ENCODE measurements around the gene ZNF358. TPM values are rescaled to one million over a fixed set of nuclear protein-coding genes. Genes with fewer than 3 reads are reported as not detected.

The ZNF358 gene
- total RNA-seq, 2 donors from 2014 or later: 20.2 to 44.1 TPM

- H3K36me3 ChIP-seq: no peaks in the 10 kb centered on the region
- H3K27me3 ChIP-seq: no peaks in the 10 kb centered on the region
- H3K9ac ChIP-seq (ENCODE audit: low read depth in 2 of 2, low read length in 2 of 2): no peak overlapping the region
- H3K27ac ChIP-seq: no peak overlapping the region
- DNase-seq: no peak
- no peak for TF ChIP-seq CTCF (IDR thresholded peaks at IDR 0.05)
- no peak overlapping the region for H3K4me3 ChIP-seq
- intact Hi-C loops (cut with DNase I): no loop called here
- no peaks in the 10 kb centered on the region for H3K9me3 ChIP-seq
- H3K4me1 ChIP-seq: peaks cover 10% of the 10 kb centered on the region
Observed at GRCh38 chr19:7526059-7526929, 10.4 kb downstream of the ZNF358 start.

GRCh38 chr19:7527516-7528191, 11.8 kb downstream of the ZNF358 start:
- H3K36me3 ChIP-seq: no peaks in the 10 kb centered on the region
- no peak overlapping the region for H3K27ac ChIP-seq
- no peaks in the 10 kb centered on the region for H3K27me3 ChIP-seq
- DNase-seq: no peak
- TF ChIP-seq CTCF (IDR thresholded peaks at IDR 0.05): no peak
- H3K9me3 ChIP-seq: no peaks in the 10 kb centered on the region
- peaks cover 6% of the 10 kb centered on the region for H3K4me1 ChIP-seq
- H3K4me3 ChIP-seq: no peak overlapping the region
- intact Hi-C loops (cut with DNase I): no loop called here
- no peak overlapping the region for H3K9ac ChIP-seq (ENCODE audit: low read depth in 2 of 2, low read length in 2 of 2)

GRCh38 chr19:7528192-7528519, 12.3 kb downstream of the ZNF358 start:
- Histone ChIP-seq H3K9ac (ENCODE audit: low read depth in 2 of 2, low read length in 2 of 2) (no peak overlapping the region), H3K9me3 (no peaks in the 10 kb centered on the region), H3K36me3 (no peaks in the 10 kb centered on the region), H3K4me3 (no peak overlapping the region), H3K4me1 (peaks cover 4% of the 10 kb centered on the region), H3K27ac (no peak overlapping the region), H3K27me3 (no peaks in the 10 kb centered on the region)
- no peak for DNase-seq
- no peak for TF ChIP-seq CTCF (IDR thresholded peaks at IDR 0.05)
- intact Hi-C loops (cut with DNase I): no loop called here

- TF ChIP-seq CTCF (IDR thresholded peaks at IDR 0.05): no peak
- Histone ChIP-seq H3K9ac (ENCODE audit: low read depth in 2 of 2, low read length in 2 of 2) (no peak overlapping the region), H3K9me3 (no peaks in the 10 kb centered on the region), H3K4me1 (no peaks in the 10 kb centered on the region), H3K27me3 (no peaks in the 10 kb centered on the region), H3K27ac (no peak overlapping the region), H3K4me3 (no peak overlapping the region), H3K36me3 (no peaks in the 10 kb centered on the region)
- no peak for DNase-seq
- intact Hi-C loops (cut with DNase I): no loop called here
Observed at GRCh38 chr19:7528522-7529245, 12.8 kb downstream of the ZNF358 start.

GRCh38 chr19:7529246-7529600, 13.3 kb downstream of the ZNF358 start:
- Histone ChIP-seq H3K9ac (ENCODE audit: low read depth in 2 of 2, low read length in 2 of 2) (no peak overlapping the region), H3K9me3 (no peaks in the 10 kb centered on the region), H3K4me3 (no peak overlapping the region), H3K27me3 (no peaks in the 10 kb centered on the region), H3K27ac (no peak overlapping the region), H3K36me3 (no peaks in the 10 kb centered on the region), H3K4me1 (no peaks in the 10 kb centered on the region)
- DNase-seq: no peak
- TF ChIP-seq CTCF (IDR thresholded peaks at IDR 0.05): no peak
- intact Hi-C loops (cut with DNase I): no loop called here

All from colonic mucosa (tissue), 4 donors.